Neural cell (in vitro differentiated cells): Measurements from ENCODE around the gene DMRT2.

Source experiments
- RAD21 ChIP-seq: fragments of 450-650 bp; conservative IDR thresholded peaks from 2 replicates; pipeline ENCODE4 v1.6.1; 2014; ENCODE audit warnings: antibody characterized with exemption, mild to moderate bottlenecking, moderate library complexity
- TF ChIP-seq, protein P1 (sequence below): fragments of 450-650 bp; IDR thresholded peaks from 2 replicates; pipeline ENCODE4 v1.5.1; 2014; ENCODE audit warnings: antibody characterized with exemption, mild to moderate bottlenecking, moderate library complexity; ENCODE audit not compliant: poor library complexity, severe bottlenecking

DNA sequence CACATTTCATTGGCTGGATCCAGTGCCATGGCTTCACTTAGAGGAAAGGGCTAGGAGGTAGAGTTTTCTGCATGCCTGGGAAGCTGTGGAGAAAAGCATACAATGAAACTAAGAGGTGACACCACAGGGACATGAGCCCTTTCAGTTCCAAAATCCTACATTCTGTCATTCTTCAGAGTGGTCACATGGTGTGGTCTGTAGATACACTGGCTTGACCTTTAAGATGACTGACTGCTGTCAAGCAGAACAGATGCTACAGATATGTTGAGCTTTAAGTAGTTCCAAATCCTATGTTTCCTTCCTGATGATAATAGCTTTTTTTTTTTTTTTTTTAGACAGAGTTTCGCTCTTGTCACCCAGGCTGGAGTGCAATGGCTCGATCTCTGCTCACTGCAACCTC, 47.5 kb upstream of the DMRT2 start:
- TF ChIP-seq, protein P1, sequence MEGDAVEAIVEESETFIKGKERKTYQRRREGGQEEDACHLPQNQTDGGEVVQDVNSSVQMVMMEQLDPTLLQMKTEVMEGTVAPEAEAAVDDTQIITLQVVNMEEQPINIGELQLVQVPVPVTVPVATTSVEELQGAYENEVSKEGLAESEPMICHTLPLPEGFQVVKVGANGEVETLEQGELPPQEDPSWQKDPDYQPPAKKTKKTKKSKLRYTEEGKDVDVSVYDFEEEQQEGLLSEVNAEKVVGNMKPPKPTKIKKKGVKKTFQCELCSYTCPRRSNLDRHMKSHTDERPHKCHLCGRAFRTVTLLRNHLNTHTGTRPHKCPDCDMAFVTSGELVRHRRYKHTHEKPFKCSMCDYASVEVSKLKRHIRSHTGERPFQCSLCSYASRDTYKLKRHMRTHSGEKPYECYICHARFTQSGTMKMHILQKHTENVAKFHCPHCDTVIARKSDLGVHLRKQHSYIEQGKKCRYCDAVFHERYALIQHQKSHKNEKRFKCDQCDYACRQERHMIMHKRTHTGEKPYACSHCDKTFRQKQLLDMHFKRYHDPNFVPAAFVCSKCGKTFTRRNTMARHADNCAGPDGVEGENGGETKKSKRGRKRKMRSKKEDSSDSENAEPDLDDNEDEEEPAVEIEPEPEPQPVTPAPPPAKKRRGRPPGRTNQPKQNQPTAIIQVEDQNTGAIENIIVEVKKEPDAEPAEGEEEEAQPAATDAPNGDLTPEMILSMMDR: no peak
- TF ChIP-seq RAD21: no peak
